GM23338 (cell line): ENCODE measurements around the gene FAF2. TPM values are rescaled to one million over a fixed set of nuclear protein-coding genes. Genes with fewer than 3 reads are reported as not detected.
A peak's percentile ranks its signal among the peaks of the same experiment; 100 is the strongest.

ENCODE experiments used
- ATAC-seq: fragments of 200-7000 bp; cut with Tn5 transposase; 3 replicates; pipeline ENCODE4 v1.9.1; 2020
- DNase-seq: peaks from one replicate; pipeline ENCODE4 v3.0.0-alpha.2; 2015; ENCODE audit warnings: low spot score
- H2AFZ ChIP-seq: fragments of 200-600 bp; sonication (generic); 2 replicates; pipeline ENCODE4 v1.8.0; 2016; ENCODE audit warnings: antibody characterized with exemption, mild to moderate bottlenecking, moderate library complexity
- H3F3A ChIP-seq: fragments of 200-600 bp; sonication (generic); replicated peaks from 2 replicates; pipeline ENCODE4 v1.8.0; 2017; ENCODE audit warnings: antibody characterized with exemption, mixed run types, low read depth
- H3K27ac ChIP-seq: fragments of 200-600 bp; sonication (generic); 2 replicates; pipeline ENCODE4 v1.6.1; 2016; ENCODE audit warnings: low read depth
- H3K27me3 ChIP-seq: fragments of 200-600 bp; sonication (generic); 2 replicates; pipeline ENCODE4 v1.8.0; 2016; ENCODE audit warnings: mild to moderate bottlenecking, mixed run types, moderate library complexity; ENCODE audit not compliant: insufficient read depth
- H3K36me3 ChIP-seq: fragments of 200-600 bp; sonication (generic); 2 replicates; pipeline ENCODE4 v1.8.0; 2016; ENCODE audit warnings: mild to moderate bottlenecking; ENCODE audit not compliant: insufficient read depth
- H3K4me1 ChIP-seq: fragments of 200-600 bp; sonication (generic); 2 replicates; pipeline ENCODE4 v1.8.0; 2016; ENCODE audit warnings: mild to moderate bottlenecking, moderate library complexity; ENCODE audit not compliant: insufficient read depth
- H3K4me2 ChIP-seq: fragments of 200-600 bp; sonication (generic); 2 replicates; pipeline ENCODE4 v1.7.1; 2017; ENCODE audit warnings: mixed run types
- H3K4me3 ChIP-seq: fragments of 200-600 bp; sonication (generic); 2 replicates; pipeline ENCODE4 v1.6.1; 2016; ENCODE audit warnings: mixed run types
- H3K79me2 ChIP-seq: fragments of 200-600 bp; sonication (generic); replicated peaks from 2 replicates; pipeline ENCODE4 v1.8.0; 2017; ENCODE audit warnings: mild to moderate bottlenecking; ENCODE audit not compliant: insufficient read depth
- H3K9me2 ChIP-seq: fragments of 200-600 bp; sonication (generic); 2 replicates; pipeline ENCODE4 v1.8.0; 2017; ENCODE audit not compliant: insufficient read depth
- H4K20me1 ChIP-seq: fragments of 200-600 bp; sonication (generic); replicated peaks from 2 replicates; pipeline ENCODE4 v1.8.0; 2017; ENCODE audit warnings: mild to moderate bottlenecking; ENCODE audit not compliant: insufficient read depth
- H3K27ac Mint-ChIP-seq: 2 replicates; pipeline ENCODE4 v1.8.0; 2020; ENCODE audit warnings: inconsistent platforms, mild to moderate bottlenecking, moderate library complexity, mixed read lengths
- H3K27me3 Mint-ChIP-seq: 3 replicates; pipeline ENCODE4 v1.8.0; 2022; ENCODE audit warnings: low read depth, mild to moderate bottlenecking, moderate library complexity, mixed read lengths, inconsistent platforms; ENCODE audit not compliant: insufficient read depth, poor library complexity
- H3K36me3 Mint-ChIP-seq: 3 replicates; pipeline ENCODE4 v1.8.0; 2021; ENCODE audit warnings: low read depth, mild to moderate bottlenecking, inconsistent platforms, moderate library complexity, mixed read lengths
- H3K4me1 Mint-ChIP-seq: 3 replicates; pipeline ENCODE4 v1.8.0; 2020; ENCODE audit warnings: mild to moderate bottlenecking, inconsistent platforms, mixed read lengths
- H3K4me3 Mint-ChIP-seq: 3 replicates; pipeline ENCODE4 v1.8.0; 2021; ENCODE audit warnings: moderate library complexity, mild to moderate bottlenecking, inconsistent platforms, mixed read lengths
- H3K9me3 Mint-ChIP-seq: 3 replicates; pipeline ENCODE4 v1.8.0; 2020; ENCODE audit warnings: moderate library complexity, mild to moderate bottlenecking, inconsistent platforms, mixed read lengths
- CREB1 ChIP-seq: fragments of 250-450 bp; sonication (Bioruptor Pico); IDR thresholded peaks from 2 replicates; pipeline ENCODE4 v1.5.0; 2020; ENCODE audit warnings: low read depth, mild to moderate bottlenecking, moderate library complexity
- CTCF ChIP-seq, 2 experiments: fragments of 200-600 bp in 1 of 2; sonication (generic) in 1 of 2; conservative IDR thresholded peaks; 2 replicates each; pipeline versions ENCODE4 v1.5.1 to v1.6.1; 2016 to 2017; ENCODE audit warnings: antibody characterized with exemption in 2 of 2, low read depth in 2 of 2, mild to moderate bottlenecking in 2 of 2, moderate library complexity in 1 of 2
- ETS1 ChIP-seq: IDR thresholded peaks from 2 replicates; pipeline ENCODE4 v1.6.1; 2016; ENCODE audit warnings: antibody characterized with exemption
- EZH2 ChIP-seq: fragments of 200-600 bp; sonication (generic); IDR thresholded peaks from one replicate; pipeline ENCODE4 v1.8.0; 2017; ENCODE audit warnings: antibody characterized with exemption, mild to moderate bottlenecking, low read depth; ENCODE audit not compliant: unreplicated experiment
- EZH2phosphoT487 ChIP-seq: fragments of 200-600 bp; sonication (generic); IDR thresholded peaks from one replicate; pipeline ENCODE4 v1.8.1; 2018; ENCODE audit warnings: antibody characterized with exemption; ENCODE audit not compliant: unreplicated experiment
- JUNB ChIP-seq: IDR thresholded peaks from one replicate; pipeline ENCODE4 v1.6.1; 2016; ENCODE audit warnings: antibody characterized with exemption; ENCODE audit not compliant: unreplicated experiment
- POLR2AphosphoS5 ChIP-seq: IDR thresholded peaks from 2 replicates; pipeline ENCODE4 v1.6.1; 2016; ENCODE audit warnings: antibody characterized with exemption, low read depth
- REST ChIP-seq: IDR thresholded peaks from one replicate; pipeline ENCODE4 v1.6.1; 2018; ENCODE audit warnings: antibody characterized with exemption; ENCODE audit not compliant: unreplicated experiment
- STAT1 ChIP-seq: IDR thresholded peaks from one replicate; pipeline ENCODE4 v1.6.1; 2016; ENCODE audit warnings: antibody characterized with exemption; ENCODE audit not compliant: unreplicated experiment
- ZNF114 ChIP-seq: fragments of 250-450 bp; sonication (Bioruptor Pico); IDR thresholded peaks from 2 replicates; pipeline ENCODE4 v1.5.0; 2020; ENCODE audit warnings: mild to moderate bottlenecking, moderate library complexity
- polyA plus RNA-seq: library from polyadenylated mRNA; unstranded; fragments of >200 nt; fragmentation: Nextera tagmentation; extraction: Ambion mirVana; gene quantifications from 2 replicates; pipeline ENCODE4 v1.2.1, GENCODE V29; 2016
- total RNA-seq: library from RNA; depleted of rRNA; stranded (reverse); fragments of >200 nt; shearing (Covaris generic); gene quantifications from 2 replicates; pipeline ENCODE4 v1.2.3, GENCODE V29; 2014

Gene FAF2
- total and polyA plus RNA-seq, 2 experiments from 2014 or later = 32.8 to 37.6 TPM

GRCh38 chr5:176410486-176411180 lies 37.6 kb upstream of the FAF2 start:
- Histone ChIP-seq H3K36me3 (no peaks in the 10 kb centered on the region), H3K9me2 (no peaks in the 10 kb centered on the region), H3K4me1 (0 out of 2 replicates have a peak, but pooled peaks cover 3% of the 10 kb centered on the region), H3K4me3 (no peak overlapping the region), H3K27me3 (peaks cover 8% of the 10 kb centered on the region; the same call in 1 of the 2 replicates), H4K20me1 (peaks cover 10% of the 10 kb centered on the region), H2AFZ (no peak overlapping the region), H3K27ac (no peak overlapping the region), H3K79me2 (no peaks in the 10 kb centered on the region), H3F3A (no peaks in the 10 kb centered on the region), H3K4me2 (no peak overlapping the region)
- no peak overlapping the region; the same call in 1 of the 2 replicates for H3K27ac Mint-ChIP-seq
- peaks cover 8% of the 10 kb centered on the region; the same call in 2 of the 3 replicates for H3K4me1 Mint-ChIP-seq
- H3K27me3 Mint-ChIP-seq = peaks cover 3% of the 10 kb centered on the region
- H3K9me3 Mint-ChIP-seq = no peaks in the 10 kb centered on the region
- ATAC-seq (peak; percentile 21; the same call in 2 of the 3 replicates), DNase-seq (no peak)
- H3K4me3 Mint-ChIP-seq = no peak overlapping the region
- TF ChIP-seq CTCF (conservative IDR thresholded peaks at IDR 0.05; ENCODE audit: low read depth in 2 of 2) (0 out of 4 replicates have a peak, but pooled peaks have one; percentile 9 to 15), POLR2AphosphoS5 (no peak), STAT1 (no peak)
- no peaks in the 10 kb centered on the region for H3K36me3 Mint-ChIP-seq

- Histone ChIP-seq H3K4me2 (no peak overlapping the region), H3K79me2 (no peaks in the 10 kb centered on the region), H2AFZ (no peak overlapping the region), H3K4me3 (no peak overlapping the region), H3K36me3 (no peaks in the 10 kb centered on the region), H3K9me2 (0 out of 2 replicates have a peak, but pooled peaks cover 2% of the 10 kb centered on the region), H3K4me1 (0 out of 2 replicates have a peak, but pooled peaks cover 3% of the 10 kb centered on the region), H3F3A (0 out of 2 replicates have a peak, but pooled peaks cover 4% of the 10 kb centered on the region), H3K27ac (no peak overlapping the region), H4K20me1 (peaks cover 10% of the 10 kb centered on the region), H3K27me3 (peaks cover 24% of the 10 kb centered on the region)
- H3K27ac Mint-ChIP-seq = no peak overlapping the region
- DNase-seq = no peak
- no peak overlapping the region for H3K4me3 Mint-ChIP-seq
- H3K9me3 Mint-ChIP-seq = peaks cover 8% of the 10 kb centered on the region
- peaks cover 10% of the 10 kb centered on the region for H3K27me3 Mint-ChIP-seq
- H3K36me3 Mint-ChIP-seq = no peaks in the 10 kb centered on the region
- 0 out of 3 replicates have a peak, but pooled peaks cover 3% of the 10 kb centered on the region for H3K4me1 Mint-ChIP-seq
- no peak for ATAC-seq
- TF ChIP-seq CREB1 (CRISPR knock-in tag) = no peak
- no peak for TF ChIP-seq REST
- no peak for TF ChIP-seq EZH2
- no peak for TF ChIP-seq ETS1
- TF ChIP-seq CTCF (conservative IDR thresholded peaks at IDR 0.05; ENCODE audit: low read depth in 2 of 2) = no peak
- no peak for TF ChIP-seq STAT1
- TF ChIP-seq JUNB = no peak
- no peak for TF ChIP-seq ZNF114 (CRISPR knock-in tag)
- no peak for TF ChIP-seq EZH2phosphoT487
Measured at GRCh38 chr5:176412517-176413254, 35.5 kb upstream of the FAF2 start.
